ENCODE data around the gene ADGRG7. TPM values are rescaled to one million over a fixed set of nuclear protein-coding genes. Genes with fewer than 3 reads are reported as not detected.

Gene ADGRG7
- total RNA-seq, 2 donors from 2014 or later = not detected

GRCh38 chr3:100696161-100696560 is 86.8 kb downstream of the ADGRG7 start:
- ATAC-seq (ENCODE audit: insufficient number of reproducible peaks, low FRiP score, low read depth) (no peak), DNase-seq (ENCODE audit: low spot score) (no peak)
- no peaks in the 10 kb centered on the region for H3K9me3 ChIP-seq
- no peak overlapping the region for H3K4me3 ChIP-seq
- H3K4me1 ChIP-seq (ENCODE audit: control insufficient read depth in 1 of 2, low read depth in 2 of 2) = no peaks in the 10 kb centered on the region
- no peaks in the 10 kb centered on the region for H3K27me3 ChIP-seq (replicated peaks; ENCODE audit: insufficient read depth)
- no peaks in the 10 kb centered on the region for H3K36me3 ChIP-seq
- no peak for TF ChIP-seq CTCF (IDR thresholded peaks at IDR 0.05)
- H3K27ac ChIP-seq = no peak overlapping the region

- DNase-seq (ENCODE audit: low spot score) = no peak
- TF ChIP-seq CTCF (IDR thresholded peaks at IDR 0.05) = no peak
- Histone ChIP-seq H3K4me1 (ENCODE audit: control insufficient read depth in 1 of 2, low read depth in 2 of 2) (no peaks in the 10 kb centered on the region), H3K9me3 (no peaks in the 10 kb centered on the region), H3K27ac (no peak overlapping the region), H3K27me3 (replicated peaks; ENCODE audit: insufficient read depth) (no peaks in the 10 kb centered on the region), H3K36me3 (no peaks in the 10 kb centered on the region), H3K4me3 (no peak overlapping the region)
- ATAC-seq (ENCODE audit: insufficient number of reproducible peaks, low FRiP score, low read depth) = no peak
These were observed 87.8 kb downstream of the ADGRG7 start for GRCh38 chr3:100697172-100697571.

- H3K27me3 ChIP-seq (replicated peaks; ENCODE audit: insufficient read depth) = no peaks in the 10 kb centered on the region
- DNase-seq (ENCODE audit: low spot score) = no peak
- H3K4me3 ChIP-seq = no peak overlapping the region
- ATAC-seq (ENCODE audit: insufficient number of reproducible peaks, low FRiP score, low read depth) = no peak
- no peaks in the 10 kb centered on the region for H3K9me3 ChIP-seq
- no peak for TF ChIP-seq CTCF (IDR thresholded peaks at IDR 0.05)
- H3K27ac ChIP-seq = no peak overlapping the region
- H3K36me3 ChIP-seq = no peaks in the 10 kb centered on the region
- no peaks in the 10 kb centered on the region for H3K4me1 ChIP-seq (ENCODE audit: control insufficient read depth in 1 of 2, low read depth in 2 of 2)
These were observed 88.4 kb downstream of the ADGRG7 start for GRCh38 chr3:100697723-100698285.

- no peaks in the 10 kb centered on the region for H3K4me1 ChIP-seq (ENCODE audit: control insufficient read depth in 1 of 2, low read depth in 2 of 2)
- no peaks in the 10 kb centered on the region for H3K9me3 ChIP-seq
- no peak overlapping the region for H3K4me3 ChIP-seq
- H3K27ac ChIP-seq = no peak overlapping the region
- DNase-seq (ENCODE audit: low spot score) (no peak), ATAC-seq (ENCODE audit: insufficient number of reproducible peaks, low FRiP score, low read depth) (no peak)
- no peak for TF ChIP-seq CTCF (IDR thresholded peaks at IDR 0.05)
- no peaks in the 10 kb centered on the region for H3K36me3 ChIP-seq
- no peaks in the 10 kb centered on the region for H3K27me3 ChIP-seq (replicated peaks; ENCODE audit: insufficient read depth)
These were observed 89.3 kb downstream of the ADGRG7 start for GRCh38 chr3:100698736-100699135.

- ATAC-seq (ENCODE audit: insufficient number of reproducible peaks, low FRiP score, low read depth) = no peak
- no peaks in the 10 kb centered on the region for H3K36me3 ChIP-seq
- H3K4me1 ChIP-seq (ENCODE audit: control insufficient read depth in 1 of 2, low read depth in 2 of 2) = no peaks in the 10 kb centered on the region
- H3K9me3 ChIP-seq = no peaks in the 10 kb centered on the region
- no peak overlapping the region for H3K27ac ChIP-seq
- H3K27me3 ChIP-seq (replicated peaks; ENCODE audit: insufficient read depth) = no peaks in the 10 kb centered on the region
- no peak overlapping the region for H3K4me3 ChIP-seq
- TF ChIP-seq CTCF (IDR thresholded peaks at IDR 0.05) = no peak
- no peak for DNase-seq (ENCODE audit: low spot score)
These were observed 91.3 kb downstream of the ADGRG7 start for GRCh38 chr3:100700708-100701107.

Data from thoracic aorta (tissue), 2 donors.